GM12878 (cell line): ENCODE data around the gene RPS6KA2. TPM values are rescaled to one million over a fixed set of nuclear protein-coding genes. Genes with fewer than 3 reads are reported as not detected.

Experiments
- ATAC-seq: fragments of 200-7000 bp; cut with Tn5 transposase; 3 replicates; pipeline ENCODE4 v1.9.1; 2020; ENCODE audit warnings: mild to moderate bottlenecking, moderate library complexity
- BruUV-seq: library from RNA; stranded (reverse); fragments of 400-500 nt; replicated peaks from 2 replicates; lab custom pipeline; 2021; lab: Mats Ljungman, UMichigan
- CTCF ChIA-PET: fragments of 300-600 bp; sonication (Branson Sonifier 250); formaldehyde crosslinking; extraction: SDS; loops from one replicate; lab custom pipeline; 2021; ENCODE audit warnings: inconsistent platforms; lab: Yijun Ruan, JAX
- POLR2A ChIA-PET: fragments of 350-600 bp; formaldehyde crosslinking; extraction: SDS; loops from one replicate; lab custom pipeline; 2021; ENCODE audit warnings: inconsistent platforms; lab: Charles Lee
- RAD21 ChIA-PET: fragments of 300-600 bp; sonication (Branson Sonifier 250); formaldehyde crosslinking; loops from one replicate; lab custom pipeline; 2023; ENCODE audit warnings: antibody characterized with exemption; ENCODE audit not compliant: unreplicated experiment; lab: Charles Lee
- SMC1A ChIA-PET: fragments of 300-600 bp; sonication (Branson Sonifier 250); formaldehyde crosslinking; loops from one replicate; lab custom pipeline; 2023; ENCODE audit not compliant: unreplicated experiment, uncharacterized antibody; lab: Charles Lee
- DNase-seq: peaks from one replicate; pipeline ENCODE4 v3.0.0-alpha.2; 2011; ENCODE audit warnings: low read depth, low spot score
- FAIRE-seq: peaks from 3 replicates; lab custom pipeline; 2011; peaks lifted over from hg19 to GRCh38; lab: Jason Lieb, UNC
- H2AFZ ChIP-seq: 2 replicates; pipeline ENCODE4 v1.6.0; 2011; ENCODE audit warnings: low read depth, low read length, control low read depth; ENCODE audit not compliant: control insufficient read depth
- H3K27ac ChIP-seq: 2 replicates; pipeline ENCODE4 v1.5.1; 2011; ENCODE audit warnings: control low read depth; ENCODE audit not compliant: control insufficient read depth, insufficient read depth
- H3K27me3 ChIP-seq, 2 experiments: replicated peaks in 1 of 2; 2 replicates each; pipeline versions ENCODE4 v1.6.0 to v1.6.1; 2011; ENCODE audit warnings: low read length in 1 of 2; ENCODE audit not compliant: control insufficient read depth in 2 of 2, insufficient read depth in 2 of 2
- H3K36me3 ChIP-seq, 2 experiments: 2 replicates each; pipeline ENCODE4 v1.5.1; 2011; ENCODE audit warnings: low read length in 1 of 2; ENCODE audit not compliant: control insufficient read depth in 2 of 2, insufficient read depth in 2 of 2
- H3K4me1 ChIP-seq: 2 replicates; pipeline ENCODE4 v1.6.1; 2011; ENCODE audit warnings: mild to moderate bottlenecking, low read length, moderate library complexity, mixed read lengths; ENCODE audit not compliant: control insufficient read depth, insufficient read depth
- H3K4me2 ChIP-seq: 2 replicates; pipeline ENCODE4 v1.6.0; 2011; ENCODE audit warnings: control low read depth; ENCODE audit not compliant: control insufficient read depth, insufficient read depth
- H3K4me3 ChIP-seq: fragments of 200-600 bp; sonication (generic); 2 replicates; pipeline ENCODE4 v1.5.1; 2016
- H3K79me2 ChIP-seq: 2 replicates; pipeline ENCODE4 v1.6.0; 2011; ENCODE audit warnings: low read length; ENCODE audit not compliant: control insufficient read depth, insufficient read depth
- H3K9ac ChIP-seq: 2 replicates; pipeline ENCODE4 v1.8.0; 2011; ENCODE audit warnings: low read length, control low read depth, mixed read lengths; ENCODE audit not compliant: control insufficient read depth, insufficient read depth
- H3K9me3 ChIP-seq: replicated peaks from 3 replicates; pipeline ENCODE4 v1.5.1; 2011; ENCODE audit warnings: mild to moderate bottlenecking, low read length; ENCODE audit not compliant: control insufficient read depth, insufficient read depth
- H4K20me1 ChIP-seq: 2 replicates; pipeline ENCODE4 v1.6.0; 2011; ENCODE audit not compliant: control insufficient read depth, insufficient read depth
- BACH1 ChIP-seq: fragments of 450-650 bp; IDR thresholded peaks from 2 replicates; pipeline ENCODE4 v1.6.1; 2017; ENCODE audit warnings: mild to moderate bottlenecking, borderline replicate concordance
- DPF2 ChIP-seq: fragments of 450-650 bp; IDR thresholded peaks from 2 replicates; pipeline ENCODE4 v1.6.1; 2017; ENCODE audit warnings: mild to moderate bottlenecking
- EZH2 ChIP-seq: IDR thresholded peaks from 2 replicates; pipeline ENCODE4 v1.6.1; 2012; ENCODE audit warnings: low read depth, mild to moderate bottlenecking, control low read depth, inconsistent platforms, low read length, borderline replicate concordance; ENCODE audit not compliant: control insufficient read depth
- IKZF1 ChIP-seq: fragments of 450-650 bp; conservative IDR thresholded peaks from 2 replicates; pipeline ENCODE4 v1.6.1; 2017; ENCODE audit warnings: antibody characterized with exemption, mild to moderate bottlenecking
- LARP7 ChIP-seq: fragments of 450-650 bp; IDR thresholded peaks from 2 replicates; pipeline ENCODE4 v1.6.1; 2017; ENCODE audit warnings: mild to moderate bottlenecking
- SIN3A ChIP-seq: IDR thresholded peaks from 2 replicates; pipeline ENCODE4 v1.6.1; 2012; ENCODE audit warnings: low read depth, low read length, improper control_type of control experiment
- SMAD5 ChIP-seq: IDR thresholded peaks from 2 replicates; pipeline ENCODE4 v1.6.1; 2016; ENCODE audit warnings: antibody characterized with exemption, low read depth
- WGBS: methylation state at CpG from one replicate; pipeline ENCODE4 v1.1.6; 2016; ENCODE audit warnings: low lambda C conversion rate; ENCODE audit not compliant: insufficient replicate concordance, insufficient coverage; ENCODE audit errors: missing lambda C conversion rate; 5-methylcytosine and 5-hydroxymethylcytosine counted together
- in situ Hi-C: fragments of 300-500 bp; cut with MboI; formaldehyde crosslinking; loops from 9 replicates; pipeline ENCODE4 v1.14.3; 2018; ENCODE audit warnings: mixed read lengths
- intact Hi-C: fragments of 100-400 bp; cut with micrococcal nuclease; formaldehyde crosslinking; loops from one replicate; pipeline ENCODE4 v1.14.2; 2022; ENCODE audit not compliant: unreplicated experiment
- polyA plus RNA-seq, 11 experiments: library from polyadenylated mRNA; depleted of rRNA in 4 of 11; unstranded in 6 of 11; stranded (reverse) in 5 of 11; fragments of >200 nt; fragmentation: Nextera tagmentation in 4 of 11; fragmentation: Illumina TruSeq in 1 of 11; extraction: Ambion mirVana in 4 of 11; extraction: Trizol in 1 of 11; gene quantifications; 1 replicate in 1 of 11; 2 replicates in 10 of 11; pipeline versions ENCODE4 v1.2.1 to v1.2.3, GENCODE V29; 2011 to 2016; ENCODE audit warnings: inconsistent platforms in 2 of 11, missing spikeins in 2 of 11, low read depth in 1 of 11
- total RNA-seq, 4 experiments: library from RNA; depleted of rRNA in 3 of 4; stranded (reverse); fragments of >200 nt in 3 of 4; fragmentation: Illumina TruSeq in 1 of 4; extraction: Trizol in 1 of 4; gene quantifications; 2 replicates each; pipeline versions ENCODE4 v1.2.1 to v1.2.3, GENCODE V29; 2013 to 2021
- TF ChIP-seq, protein P1 (sequence below): fragments of 450-650 bp; formaldehyde crosslinking; IDR thresholded peaks from 2 replicates; pipeline ENCODE4 v1.5.0; 2022; ENCODE audit warnings: mild to moderate bottlenecking, missing genetic modification characterization
- TF ChIP-seq, protein P2 (sequence below), 3 experiments: IDR thresholded peaks in 2 of 3; conservative IDR thresholded peaks in 1 of 3; 2 replicates each; pipeline ENCODE4 v1.5.1; 2011; ENCODE audit warnings: low read depth in 3 of 3, low read length in 3 of 3, mild to moderate bottlenecking in 3 of 3, control low read depth in 2 of 3, moderate library complexity in 2 of 3, inconsistent platforms in 1 of 3, mixed read lengths in 1 of 3; ENCODE audit not compliant: control insufficient read depth in 2 of 3, insufficient read depth in 1 of 3; ENCODE audit errors: extremely low read depth in 1 of 3
- TF ChIP-seq, protein P3 (sequence below): IDR thresholded peaks from 2 replicates; pipeline ENCODE4 v1.6.1; 2011; ENCODE audit warnings: low read depth, mild to moderate bottlenecking, low read length, moderate library complexity, borderline replicate concordance; ENCODE audit errors: extremely low read depth
- TF ChIP-seq, protein P4 (sequence below): fragments of 450-650 bp; IDR thresholded peaks from 2 replicates; pipeline ENCODE4 v1.6.1; 2014; ENCODE audit warnings: mild to moderate bottlenecking

RPS6KA2 gene
- total and polyA plus RNA-seq, 10 of the 15 experiments (the other 5 are each of a cell fraction or from before 2014, with no cell fraction given) = 0.02 to 1.0 (median 0.22) TPM; not detected in 1

DNA sequence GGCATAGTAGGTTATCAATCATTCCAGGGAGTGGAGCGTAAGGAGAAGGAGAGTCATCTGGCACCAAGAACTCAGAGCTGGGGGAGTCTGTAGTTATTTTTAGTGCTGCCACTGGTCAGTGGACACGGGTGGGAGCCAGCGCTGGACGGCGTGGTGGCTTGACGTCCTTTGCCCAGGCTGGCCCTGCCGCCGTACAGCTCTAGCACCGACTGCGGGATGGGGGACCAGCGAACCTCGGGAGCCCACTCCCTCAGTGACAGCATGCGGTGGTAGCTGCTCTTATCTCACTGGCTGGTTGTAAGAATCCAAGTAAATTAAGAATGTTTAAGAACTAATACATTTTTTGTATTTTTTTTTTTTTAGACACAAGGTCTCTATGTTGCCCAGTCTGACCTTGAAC lies 32.5 kb upstream of the RPS6KA2 start:
- DNase-seq (no peak), ATAC-seq (no peak)
- POLR2A ChIA-PET = no interaction called here
- RAD21 ChIA-PET = no interaction called here
- H3K36me3 ChIP-seq = no peaks in the 10 kb centered on the region
- WGBS = 62% methylated on average over 13 of the region's 13 CpGs
- TF ChIP-seq, protein P1, sequence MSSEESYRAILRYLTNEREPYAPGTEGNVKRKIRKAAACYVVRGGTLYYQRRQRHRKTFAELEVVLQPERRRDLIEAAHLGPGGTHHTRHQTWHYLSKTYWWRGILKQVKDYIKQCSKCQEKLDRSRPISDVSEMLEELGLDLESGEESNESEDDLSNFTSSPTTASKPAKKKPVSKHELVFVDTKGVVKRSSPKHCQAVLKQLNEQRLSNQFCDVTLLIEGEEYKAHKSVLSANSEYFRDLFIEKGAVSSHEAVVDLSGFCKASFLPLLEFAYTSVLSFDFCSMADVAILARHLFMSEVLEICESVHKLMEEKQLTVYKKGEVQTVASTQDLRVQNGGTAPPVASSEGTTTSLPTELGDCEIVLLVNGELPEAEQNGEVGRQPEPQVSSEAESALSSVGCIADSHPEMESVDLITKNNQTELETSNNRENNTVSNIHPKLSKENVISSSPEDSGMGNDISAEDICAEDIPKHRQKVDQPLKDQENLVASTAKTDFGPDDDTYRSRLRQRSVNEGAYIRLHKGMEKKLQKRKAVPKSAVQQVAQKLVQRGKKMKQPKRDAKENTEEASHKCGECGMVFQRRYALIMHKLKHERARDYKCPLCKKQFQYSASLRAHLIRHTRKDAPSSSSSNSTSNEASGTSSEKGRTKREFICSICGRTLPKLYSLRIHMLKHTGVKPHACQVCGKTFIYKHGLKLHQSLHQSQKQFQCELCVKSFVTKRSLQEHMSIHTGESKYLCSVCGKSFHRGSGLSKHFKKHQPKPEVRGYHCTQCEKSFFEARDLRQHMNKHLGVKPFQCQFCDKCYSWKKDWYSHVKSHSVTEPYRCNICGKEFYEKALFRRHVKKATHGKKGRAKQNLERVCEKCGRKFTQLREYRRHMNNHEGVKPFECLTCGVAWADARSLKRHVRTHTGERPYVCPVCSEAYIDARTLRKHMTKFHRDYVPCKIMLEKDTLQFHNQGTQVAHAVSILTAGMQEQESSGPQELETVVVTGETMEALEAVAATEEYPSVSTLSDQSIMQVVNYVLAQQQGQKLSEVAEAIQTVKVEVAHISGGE (CRISPR knock-in tag) = no peak
- TF ChIP-seq, all 136 proteins: peak for 0
- Histone ChIP-seq H3K79me2 (no peaks in the 10 kb centered on the region), H3K27me3 (peaks cover 2 to 13% of the 10 kb centered on the region in 2 experiments; a peak in 3 of 4 replicates), H4K20me1 (no peaks in the 10 kb centered on the region), H3K4me2 (no peak overlapping the region), H2AFZ (no peak overlapping the region), H3K9me3 (no peaks in the 10 kb centered on the region), H3K9ac (no peak overlapping the region), H3K4me1 (no peaks in the 10 kb centered on the region), H3K4me3 (no peak overlapping the region), H3K27ac (no peak overlapping the region)
- CTCF ChIA-PET = no interaction called here
- SMC1A ChIA-PET = no interaction called here
- intact Hi-C loops (no loop called here), in situ Hi-C loops (no loop called here)
- no TSS peak for BruUV-seq
- no peak for FAIRE-seq

DNA sequence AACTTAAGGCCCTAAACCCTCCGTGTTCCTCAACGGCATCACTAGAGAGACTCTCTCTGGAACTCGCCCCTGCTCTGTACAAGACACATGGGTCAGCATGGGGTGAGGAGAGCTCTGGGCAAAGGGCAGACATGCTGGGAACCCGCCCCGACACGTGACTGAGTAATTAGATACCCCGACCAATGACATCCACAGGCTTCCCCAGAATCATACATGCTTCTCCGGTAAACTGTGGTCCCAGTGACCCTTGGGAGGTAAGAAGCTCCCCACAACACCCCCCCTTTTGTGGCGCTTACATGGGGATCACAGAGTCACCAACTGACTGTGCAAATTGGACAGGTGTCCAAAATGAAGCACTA lies 31.7 kb upstream of the RPS6KA2 start:
- Histone ChIP-seq H3K79me2 (no peaks in the 10 kb centered on the region), H3K27ac (no peak overlapping the region), H2AFZ (no peak overlapping the region), H3K27me3 (peaks cover 2 to 13% of the 10 kb centered on the region in 2 experiments; a peak in 3 of 4 replicates), H3K9me3 (no peaks in the 10 kb centered on the region), H4K20me1 (no peaks in the 10 kb centered on the region), H3K4me3 (no peak overlapping the region), H3K9ac (no peak overlapping the region), H3K4me1 (no peaks in the 10 kb centered on the region), H3K4me2 (no peak overlapping the region), H3K36me3 (no peaks in the 10 kb centered on the region)
- no TSS peak for BruUV-seq
- in situ Hi-C loops = no loop called here
- ChIA-PET POLR2A (no interaction called here), CTCF (interaction anchor here (0.5 kb wide), 1 partner anchor 345 kb away, joined by 4 read pairs; no protein-coding TSS in a partner anchor), RAD21 (no interaction called here), SMC1A (no interaction called here)
- DNase-seq = no peak
- 46% methylated on average over 9 of the region's 9 CpGs for WGBS
- no peak for FAIRE-seq
- ATAC-seq = no peak
- intact Hi-C loops = no loop called here
- no peak for TF ChIP-seq DPF2
- no peak for TF ChIP-seq EZH2
- TF ChIP-seq IKZF1 = no peak
- TF ChIP-seq, protein P2, sequence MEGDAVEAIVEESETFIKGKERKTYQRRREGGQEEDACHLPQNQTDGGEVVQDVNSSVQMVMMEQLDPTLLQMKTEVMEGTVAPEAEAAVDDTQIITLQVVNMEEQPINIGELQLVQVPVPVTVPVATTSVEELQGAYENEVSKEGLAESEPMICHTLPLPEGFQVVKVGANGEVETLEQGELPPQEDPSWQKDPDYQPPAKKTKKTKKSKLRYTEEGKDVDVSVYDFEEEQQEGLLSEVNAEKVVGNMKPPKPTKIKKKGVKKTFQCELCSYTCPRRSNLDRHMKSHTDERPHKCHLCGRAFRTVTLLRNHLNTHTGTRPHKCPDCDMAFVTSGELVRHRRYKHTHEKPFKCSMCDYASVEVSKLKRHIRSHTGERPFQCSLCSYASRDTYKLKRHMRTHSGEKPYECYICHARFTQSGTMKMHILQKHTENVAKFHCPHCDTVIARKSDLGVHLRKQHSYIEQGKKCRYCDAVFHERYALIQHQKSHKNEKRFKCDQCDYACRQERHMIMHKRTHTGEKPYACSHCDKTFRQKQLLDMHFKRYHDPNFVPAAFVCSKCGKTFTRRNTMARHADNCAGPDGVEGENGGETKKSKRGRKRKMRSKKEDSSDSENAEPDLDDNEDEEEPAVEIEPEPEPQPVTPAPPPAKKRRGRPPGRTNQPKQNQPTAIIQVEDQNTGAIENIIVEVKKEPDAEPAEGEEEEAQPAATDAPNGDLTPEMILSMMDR (IDR thresholded peaks at IDR 0.05 in 2 of 3, conservative IDR thresholded peaks at IDR 0.05 in 1 of 3; ENCODE audit: control insufficient read depth in 2 of 3, extremely low read depth in 1 of 3, insufficient read depth in 1 of 3, low read depth in 3 of 3, low read length in 3 of 3) = no peak
- TF ChIP-seq, protein P3, sequence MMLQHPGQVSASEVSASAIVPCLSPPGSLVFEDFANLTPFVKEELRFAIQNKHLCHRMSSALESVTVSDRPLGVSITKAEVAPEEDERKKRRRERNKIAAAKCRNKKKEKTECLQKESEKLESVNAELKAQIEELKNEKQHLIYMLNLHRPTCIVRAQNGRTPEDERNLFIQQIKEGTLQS = no peak
- no peak for TF ChIP-seq BACH1
- TF ChIP-seq LARP7 = no peak
- TF ChIP-seq SMAD5 = no peak
- TF ChIP-seq SIN3A = no peak
- TF ChIP-seq, protein P4, sequence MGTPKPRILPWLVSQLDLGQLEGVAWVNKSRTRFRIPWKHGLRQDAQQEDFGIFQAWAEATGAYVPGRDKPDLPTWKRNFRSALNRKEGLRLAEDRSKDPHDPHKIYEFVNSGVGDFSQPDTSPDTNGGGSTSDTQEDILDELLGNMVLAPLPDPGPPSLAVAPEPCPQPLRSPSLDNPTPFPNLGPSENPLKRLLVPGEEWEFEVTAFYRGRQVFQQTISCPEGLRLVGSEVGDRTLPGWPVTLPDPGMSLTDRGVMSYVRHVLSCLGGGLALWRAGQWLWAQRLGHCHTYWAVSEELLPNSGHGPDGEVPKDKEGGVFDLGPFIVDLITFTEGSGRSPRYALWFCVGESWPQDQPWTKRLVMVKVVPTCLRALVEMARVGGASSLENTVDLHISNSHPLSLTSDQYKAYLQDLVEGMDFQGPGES = no peak
